HG03442 (cell line): ENCODE results near the gene DUSP18.
A peak's percentile ranks its signal among the peaks of the same experiment; 100 is the strongest.
"Not testable (repeated sequence)": the region's sequence is repeated elsewhere in the genome, so short reads cannot be mapped to it uniquely, and the experiment has no call there.

ENCODE experiments used
- ATAC-seq: cut with Tn5 transposase; IDR thresholded peaks from one replicate; pipeline ENCODE4 v1.9.1; 2021; ENCODE audit warnings: mild to moderate bottlenecking, moderate library complexity; ENCODE audit not compliant: unreplicated experiment

DUSP18 gene

DNA sequence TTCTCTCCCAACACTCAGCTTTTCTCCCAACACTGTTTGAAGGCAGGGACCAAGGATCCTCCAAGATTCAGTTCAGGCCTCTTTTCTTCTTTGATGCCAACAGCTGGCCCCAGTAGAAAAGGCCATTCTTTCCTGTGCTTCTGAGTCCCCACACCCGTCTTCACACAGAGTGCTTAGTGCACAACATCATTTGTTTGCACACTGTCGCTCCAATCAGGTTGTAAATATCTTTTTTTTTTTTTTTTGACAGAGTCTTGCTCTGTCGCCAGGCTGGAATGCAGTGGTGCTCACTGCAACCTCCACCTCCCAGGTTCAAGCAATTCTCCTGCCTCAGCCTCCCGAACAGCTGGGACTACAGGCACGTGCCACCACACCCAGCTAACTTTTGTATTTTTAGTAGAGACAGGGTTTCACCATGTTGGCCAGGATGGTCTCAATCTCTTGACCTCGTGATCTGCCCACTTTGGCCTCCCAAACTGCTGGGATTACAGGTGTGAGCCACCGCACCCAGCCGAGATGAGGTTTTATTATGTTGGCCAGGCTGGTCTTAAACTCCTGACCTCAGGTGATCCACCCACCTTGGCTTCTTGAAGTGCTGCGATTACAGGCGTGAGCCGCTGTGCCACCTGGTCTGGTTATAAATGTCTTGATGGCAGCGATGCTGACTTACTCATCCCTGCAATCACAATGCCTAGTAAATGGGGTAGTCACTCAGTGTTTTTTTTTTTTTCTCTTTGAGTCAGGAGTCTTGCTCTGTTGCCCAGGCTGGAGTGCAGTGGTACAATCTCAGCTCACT is 12.4 kb upstream of the DUSP18 start:
- ATAC-seq = not testable (repeated sequence)

DNA sequence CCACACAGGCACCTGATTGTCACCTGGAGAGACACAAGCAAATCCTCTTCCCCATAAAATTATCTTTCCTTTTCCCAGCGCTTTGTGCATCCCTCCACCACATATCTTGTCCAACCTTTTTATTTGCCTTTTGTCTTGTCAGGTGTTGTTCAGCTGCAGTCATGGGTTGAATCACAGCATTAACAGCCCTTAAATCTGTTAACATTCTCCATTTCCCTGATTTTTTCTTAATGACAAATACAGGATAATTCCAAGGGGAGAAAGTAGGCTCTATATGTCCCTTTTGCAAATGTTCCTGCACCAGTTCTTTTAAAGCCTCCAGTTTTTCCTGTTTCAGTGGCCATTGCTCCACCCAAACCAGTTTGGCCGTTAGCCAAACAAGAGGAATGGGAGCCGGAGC is 8.9 kb upstream of the DUSP18 start:
- ATAC-seq = not testable (repeated sequence)

- no peak for ATAC-seq
These were observed 7.8 kb upstream of the DUSP18 start for GRCh38 chr22:30675436-30675835.

GRCh38 chr22:30674482-30674881 is 6.8 kb upstream of the DUSP18 start:
- ATAC-seq = no peak

- ATAC-seq = no peak
These were observed 5.5 kb upstream of the DUSP18 start for GRCh38 chr22:30673136-30673535.

GRCh38 chr22:30671071-30671470 is 3.4 kb upstream of the DUSP18 start:
- no peak for ATAC-seq

GRCh38 chr22:30668386-30668710 is 673 bp upstream of the DUSP18 start:
- no peak for ATAC-seq

- no peak for ATAC-seq
These were observed 575 bp downstream of the DUSP18 start for GRCh38 chr22:30667107-30667493.

- no peak for ATAC-seq
These were observed 1.9 kb downstream of the DUSP18 start for GRCh38 chr22:30665786-30666185.

GRCh38 chr22:30665266-30665665 is 2.4 kb downstream of the DUSP18 start:
- ATAC-seq = no peak

DNA sequence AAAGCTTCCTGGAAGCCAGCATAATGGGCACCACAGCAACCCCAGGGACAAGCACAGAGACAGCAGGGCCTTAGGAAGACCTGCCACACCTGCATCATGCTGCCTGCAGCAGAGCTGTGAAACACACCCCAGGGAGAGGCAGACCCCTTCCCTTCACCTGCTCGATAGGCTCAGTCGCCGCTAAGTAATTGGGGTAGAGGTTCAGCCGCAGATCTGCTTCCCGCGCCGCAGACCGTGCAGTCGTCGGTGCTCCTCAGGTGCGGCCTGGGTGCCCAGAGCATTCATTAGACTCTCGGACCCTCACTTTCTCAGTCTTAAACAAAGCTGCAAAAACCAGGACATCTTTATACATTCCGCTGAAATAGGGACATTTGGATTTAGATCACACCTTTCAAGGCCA is 2.9 kb downstream of the DUSP18 start:
- ATAC-seq = no peak

DNA sequence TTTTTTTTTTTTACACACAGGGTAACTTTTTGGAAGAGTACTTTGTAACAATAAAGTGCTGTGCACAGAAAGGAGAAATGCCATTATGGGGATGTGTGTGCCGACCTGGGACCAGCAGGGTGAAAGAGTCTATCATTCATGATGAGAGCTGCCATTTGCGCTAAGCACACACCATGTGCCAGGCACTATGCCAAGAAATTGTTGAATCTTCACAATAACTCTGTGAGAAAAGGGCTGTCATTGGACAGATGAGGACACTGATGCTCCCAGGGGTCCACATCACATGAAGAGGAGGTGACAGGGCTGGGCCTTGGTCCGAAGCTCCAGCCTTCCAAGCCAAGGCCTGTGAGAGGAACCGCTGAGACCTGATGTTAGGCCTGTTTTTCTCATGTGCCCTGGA is 5.6 kb downstream of the DUSP18 start:
- ATAC-seq = no peak

DNA sequence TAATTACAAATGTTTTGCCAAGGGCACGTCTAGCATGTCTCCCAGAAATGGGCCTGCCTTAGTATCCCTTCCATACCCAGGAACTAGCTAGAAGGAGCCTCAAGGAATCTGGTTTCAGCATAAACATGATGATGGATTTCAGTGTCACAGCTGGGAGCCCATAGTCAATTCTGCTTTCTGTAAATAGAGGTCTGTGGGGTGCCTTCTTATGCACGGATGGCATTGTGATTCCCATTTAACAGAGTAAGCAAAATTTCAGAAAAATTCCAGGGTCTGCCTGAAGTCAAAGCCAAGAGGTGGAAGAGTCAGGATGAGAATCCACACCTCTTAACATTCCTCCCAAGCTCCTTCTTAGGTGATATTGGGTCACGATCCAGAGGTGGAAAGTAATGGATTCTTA is 12.1 kb downstream of the DUSP18 start:
- ATAC-seq = no peak

DNA sequence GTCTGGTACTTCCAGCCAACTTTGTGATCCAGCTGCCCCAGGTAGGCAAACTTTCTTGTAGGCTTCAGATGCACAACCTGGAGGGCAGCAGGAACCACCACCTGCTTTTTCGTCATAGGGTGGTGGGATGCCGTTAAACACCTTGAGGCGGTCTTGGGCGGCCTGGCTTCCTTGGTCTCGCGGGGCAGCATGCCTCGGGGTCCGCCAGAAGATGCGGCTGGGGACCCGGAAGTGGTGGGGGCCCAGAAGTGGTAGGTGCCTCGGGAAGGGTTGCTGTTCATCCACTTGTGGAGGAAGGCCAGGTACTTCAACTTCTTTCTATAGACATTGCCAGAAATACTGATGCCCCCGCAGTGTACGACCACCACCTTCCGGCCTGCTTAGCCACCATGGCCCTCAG is 13.3 kb downstream of the DUSP18 start:
- no peak for ATAC-seq

GRCh38 chr22:30652852-30653251 is 14.8 kb downstream of the DUSP18 start:
- no peak for ATAC-seq

DNA sequence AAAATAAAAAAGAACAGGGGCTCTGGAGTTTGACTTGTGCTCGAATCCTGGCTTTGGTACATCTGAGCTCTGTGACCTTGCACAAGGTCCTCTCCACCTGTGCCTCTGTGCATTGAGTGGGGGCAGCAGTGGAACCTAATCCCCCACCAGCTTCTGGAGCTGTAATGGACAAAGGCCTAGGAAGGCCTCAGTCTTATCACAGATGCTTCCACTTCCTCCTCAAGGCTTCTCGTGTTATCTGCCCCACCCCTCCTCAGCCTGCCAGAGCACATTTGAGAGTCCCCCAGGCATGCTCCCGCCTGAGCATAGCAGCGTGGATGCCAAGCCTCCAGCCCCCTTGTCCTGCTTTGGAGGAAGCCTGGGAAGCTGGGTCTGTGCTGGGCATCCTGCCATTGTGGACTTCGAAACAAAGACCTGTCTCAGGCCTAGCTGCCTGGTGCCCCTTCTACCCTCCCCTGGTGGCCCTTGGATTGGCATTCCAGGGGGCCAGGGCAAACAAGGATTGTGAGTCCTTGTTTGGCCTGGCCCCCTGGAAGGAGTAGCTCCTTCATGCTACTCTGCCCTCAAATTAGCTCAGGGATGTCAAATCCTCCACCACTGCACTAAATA is 17.1 kb downstream of the DUSP18 start:
- no peak for ATAC-seq

DNA sequence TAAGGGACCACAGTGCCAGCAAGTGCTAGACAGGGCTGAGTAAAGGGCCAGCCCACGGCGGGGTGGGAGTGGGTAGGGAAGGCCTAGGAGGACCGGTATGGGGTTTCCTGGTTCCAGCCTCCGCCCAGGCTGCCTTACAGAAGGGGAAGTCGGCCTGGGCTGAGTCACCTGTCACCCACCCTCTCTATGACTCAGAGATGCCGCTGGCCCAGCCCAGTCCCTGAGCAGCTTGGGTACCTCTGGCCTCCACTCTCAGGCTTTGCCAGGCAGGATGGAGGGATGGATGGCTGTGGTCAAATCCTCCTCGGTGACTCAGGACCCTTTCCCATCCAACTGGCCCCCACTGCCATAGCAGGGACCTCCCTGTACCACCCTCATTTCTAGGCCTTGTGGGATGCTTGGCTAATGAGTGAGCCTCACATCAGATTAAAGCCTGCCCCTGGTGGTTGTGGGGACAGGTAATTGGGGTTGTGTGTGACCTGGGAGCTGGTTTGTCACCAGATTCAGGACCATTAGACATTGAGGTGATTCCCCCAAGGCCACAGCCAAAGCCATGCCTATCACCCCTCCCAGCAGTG is 18.2 kb downstream of the DUSP18 start:
- ATAC-seq = peak; percentile 71

DNA sequence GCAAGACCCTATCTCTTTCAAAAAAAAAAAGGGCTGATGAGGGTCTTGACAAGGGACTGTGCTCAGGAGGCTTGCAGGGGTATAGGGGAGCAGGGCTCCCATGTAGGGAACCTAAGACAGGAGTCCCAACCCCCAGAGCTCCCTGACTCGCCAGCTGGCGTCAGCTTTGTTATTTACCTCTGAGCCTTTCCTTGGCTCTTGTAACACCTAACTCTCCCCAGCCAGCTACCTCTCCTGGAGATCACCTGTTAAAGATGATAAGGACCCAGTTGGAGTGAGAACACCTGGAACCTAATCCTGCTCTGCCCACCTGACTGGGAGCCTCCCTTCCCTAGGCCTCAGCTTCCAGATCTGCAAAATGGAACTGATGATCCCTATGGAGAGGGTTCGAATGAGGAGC is 18.9 kb downstream of the DUSP18 start:
- ATAC-seq = no peak

DNA sequence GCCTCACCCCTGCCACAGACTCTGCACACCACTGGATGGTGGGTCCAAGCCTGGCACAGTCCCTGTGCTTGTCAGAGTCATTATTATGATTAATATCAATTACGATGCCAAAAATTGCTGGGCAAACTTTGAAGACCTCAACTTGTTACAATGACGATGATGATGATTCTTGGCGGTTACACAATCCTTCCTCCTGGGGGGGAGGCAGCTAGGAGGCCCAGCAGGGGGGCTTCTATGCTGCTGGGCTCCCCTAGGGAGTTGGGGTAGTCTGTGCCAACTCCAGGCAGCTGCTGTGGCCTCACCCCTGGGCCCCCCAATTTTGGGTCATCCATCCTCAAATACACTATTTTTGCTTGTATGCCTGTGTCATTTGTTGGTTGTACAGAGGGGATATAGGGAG is 20.1 kb downstream of the DUSP18 start:
- no peak for ATAC-seq

DNA sequence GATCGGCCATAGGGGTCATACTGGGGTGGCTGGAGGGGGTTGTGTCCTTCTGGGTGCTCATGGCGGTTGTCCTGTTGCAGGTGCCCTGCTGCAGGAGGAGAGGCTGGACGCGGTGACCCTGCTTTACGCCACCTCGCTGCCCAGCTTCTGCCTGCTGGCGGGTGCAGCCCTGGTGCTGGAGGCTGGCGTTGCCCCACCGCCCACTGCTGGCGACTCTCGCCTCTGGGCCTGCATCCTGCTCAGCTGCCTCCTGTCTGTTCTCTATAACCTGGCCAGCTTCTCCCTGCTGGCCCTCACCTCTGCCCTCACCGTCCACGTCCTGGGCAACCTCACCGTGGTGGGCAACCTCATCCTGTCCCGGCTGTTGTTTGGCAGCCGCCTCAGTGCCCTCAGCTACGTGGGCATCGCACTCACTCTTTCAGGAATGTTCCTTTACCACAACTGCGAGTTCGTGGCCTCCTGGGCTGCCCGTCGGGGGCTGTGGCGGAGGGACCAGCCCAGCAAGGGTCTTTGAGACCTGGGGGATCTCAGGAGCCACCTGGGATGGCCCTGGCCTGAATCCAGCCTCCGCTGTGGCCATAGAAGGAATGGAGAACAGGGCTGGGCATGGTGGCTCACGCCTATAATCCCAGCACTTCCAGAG is 21.0 kb downstream of the DUSP18 start:
- ATAC-seq = no peak

DNA sequence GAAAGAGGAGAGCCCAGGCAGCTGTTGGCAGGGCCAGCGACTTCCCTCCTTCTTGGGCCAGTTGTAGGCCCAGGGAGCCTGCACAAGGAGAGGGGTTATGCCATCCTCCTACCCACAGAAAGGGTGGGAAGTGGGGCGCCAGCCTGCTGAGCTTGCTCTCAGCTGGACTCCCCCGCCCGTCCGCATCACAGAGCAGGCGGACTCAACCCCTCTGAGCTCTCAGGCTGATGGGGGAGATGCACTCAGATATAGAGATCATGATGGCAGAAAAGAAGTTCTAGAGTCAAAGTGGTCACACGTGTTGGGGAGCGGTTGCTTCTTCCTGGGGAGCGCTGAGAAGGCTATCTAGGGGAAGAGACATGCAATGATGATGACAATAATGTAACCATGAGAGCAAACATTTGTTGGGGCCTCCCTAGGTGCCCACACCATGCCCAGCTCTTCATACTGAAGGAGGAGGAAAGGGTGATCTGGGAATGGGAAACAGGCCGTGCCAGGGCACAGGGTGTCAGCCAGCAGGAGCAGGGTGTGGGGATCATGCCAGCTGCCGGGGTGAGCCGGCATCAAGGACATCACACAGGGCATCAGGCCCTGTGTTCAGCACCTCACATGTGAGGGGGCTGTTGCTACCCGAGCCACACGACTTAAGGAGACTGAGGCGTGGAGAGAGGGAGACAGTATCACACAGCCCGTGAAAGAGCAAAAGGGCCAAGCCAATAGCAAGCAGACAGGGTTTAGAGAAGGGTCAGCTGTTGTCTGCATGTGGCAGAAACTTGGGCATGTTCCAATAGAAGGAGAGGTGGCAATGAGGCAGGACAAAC is 24.4 kb downstream of the DUSP18 start:
- no peak for ATAC-seq
